SK-N-SH treated with all-trans-retinoic acid at 6 μM for 48 hours (cell line): Measurements from ENCODE around the gene GDA.

ENCODE experiments used
- ATAC-seq: fragments of 200-7000 bp; cut with Tn5 transposase; 3 replicates; pipeline ENCODE4 v1.9.1; 2020; ENCODE audit warnings: mild to moderate bottlenecking, moderate library complexity
- ARNTL ChIP-seq: fragments of 450-650 bp; formaldehyde crosslinking; IDR thresholded peaks from 2 replicates; pipeline ENCODE4 v1.5.0; 2020; ENCODE audit warnings: low read depth, mild to moderate bottlenecking, moderate library complexity, borderline replicate concordance
- BACH2 ChIP-seq: fragments of 250-450 bp; sonication (Bioruptor Pico); IDR thresholded peaks from 2 replicates; pipeline ENCODE4 v1.9.0; 2021; ENCODE audit warnings: mild to moderate bottlenecking, borderline replicate concordance
- CSDC2 ChIP-seq: fragments of 250-450 bp; sonication (Bioruptor Pico); IDR thresholded peaks from 2 replicates; pipeline ENCODE4 v1.5.0; 2020; ENCODE audit warnings: mild to moderate bottlenecking, moderate library complexity
- GLIS3 ChIP-seq: fragments of 250-450 bp; sonication (Bioruptor Pico); IDR thresholded peaks from 2 replicates; pipeline ENCODE4 v1.5.0; 2020; ENCODE audit warnings: mild to moderate bottlenecking, moderate library complexity
- ISL1 ChIP-seq: fragments of 250-450 bp; sonication (Bioruptor Pico); IDR thresholded peaks from 2 replicates; pipeline ENCODE4 v2.1.2; 2022; ENCODE audit warnings: mild to moderate bottlenecking, moderate library complexity
- OSR1 ChIP-seq: fragments of 250-450 bp; sonication (Bioruptor Pico); IDR thresholded peaks from 2 replicates; pipeline ENCODE4 v1.8.0; 2022; ENCODE audit warnings: moderate library complexity, mild to moderate bottlenecking, inconsistent platforms
- PPARA ChIP-seq: fragments of 250-450 bp; sonication (Bioruptor Pico); IDR thresholded peaks from 2 replicates; pipeline ENCODE4 v1.5.0; 2020; ENCODE audit warnings: mild to moderate bottlenecking, borderline replicate concordance
- RARB ChIP-seq: fragments of 250-450 bp; sonication (Bioruptor Pico); IDR thresholded peaks from 2 replicates; pipeline ENCODE4 v1.8.0; 2021; ENCODE audit warnings: mild to moderate bottlenecking, moderate library complexity
- SNAI2 ChIP-seq: fragments of 250-450 bp; sonication (Bioruptor Pico); IDR thresholded peaks from 2 replicates; pipeline ENCODE4 v1.5.0; 2020; ENCODE audit warnings: mild to moderate bottlenecking, moderate library complexity
- TCF4 ChIP-seq: fragments of 250-450 bp; sonication (Bioruptor Pico); IDR thresholded peaks from 2 replicates; pipeline ENCODE4 v1.8.0; 2021; ENCODE audit warnings: mild to moderate bottlenecking, moderate library complexity, borderline replicate concordance
- TOX ChIP-seq: fragments of 250-450 bp; sonication (Bioruptor Pico); IDR thresholded peaks from 2 replicates; pipeline ENCODE4 v1.8.0; 2021; ENCODE audit warnings: mild to moderate bottlenecking, moderate library complexity, borderline replicate concordance
- ZC3H10 ChIP-seq: fragments of 250-450 bp; sonication (Bioruptor Pico); IDR thresholded peaks from 2 replicates; pipeline ENCODE4 v1.5.1; 2021; ENCODE audit warnings: mild to moderate bottlenecking, moderate library complexity
- ZFP30 ChIP-seq: fragments of 450-650 bp; formaldehyde crosslinking; IDR thresholded peaks from 2 replicates; pipeline ENCODE4 v1.5.0; 2022; ENCODE audit warnings: mild to moderate bottlenecking, moderate library complexity
- ZNF565 ChIP-seq: fragments of 450-650 bp; formaldehyde crosslinking; conservative IDR thresholded peaks from 2 replicates; pipeline ENCODE4 v1.5.0; 2020; ENCODE audit warnings: low read depth, mild to moderate bottlenecking, moderate library complexity
- ZNF70 ChIP-seq: fragments of 450-650 bp; formaldehyde crosslinking; IDR thresholded peaks from 2 replicates; pipeline ENCODE4 v1.5.0; 2020; ENCODE audit warnings: mild to moderate bottlenecking, moderate library complexity
- ZNF8 ChIP-seq: fragments of 450-650 bp; formaldehyde crosslinking; IDR thresholded peaks from 2 replicates; pipeline ENCODE4 v1.5.0; 2020; ENCODE audit warnings: mild to moderate bottlenecking, moderate library complexity
- TF ChIP-seq, protein P1 (sequence below): fragments of 250-450 bp; sonication (Bioruptor Pico); IDR thresholded peaks from 2 replicates; pipeline ENCODE4 v1.5.0; 2020; ENCODE audit warnings: mild to moderate bottlenecking, moderate library complexity
- TF ChIP-seq, protein P2 (sequence below): fragments of 250-450 bp; sonication (Bioruptor Pico); IDR thresholded peaks from 2 replicates; pipeline ENCODE4 v1.8.0; 2021; ENCODE audit warnings: low read depth, mild to moderate bottlenecking, moderate library complexity, borderline replicate concordance
- TF ChIP-seq, protein P3 (sequence below): fragments of 250-450 bp; sonication (Bioruptor Pico); IDR thresholded peaks from 2 replicates; pipeline ENCODE4 v1.8.0; 2020; ENCODE audit warnings: mild to moderate bottlenecking, moderate library complexity, borderline replicate concordance
- TF ChIP-seq, protein P4 (sequence below): fragments of 250-450 bp; sonication (Bioruptor Pico); IDR thresholded peaks from 2 replicates; pipeline ENCODE4 v1.5.1; 2020; ENCODE audit warnings: low read depth, mild to moderate bottlenecking, moderate library complexity
- TF ChIP-seq, protein P5 (sequence below): fragments of 250-450 bp; sonication (Bioruptor Pico); IDR thresholded peaks from 2 replicates; pipeline ENCODE4 v1.5.1; 2021; ENCODE audit warnings: mild to moderate bottlenecking, moderate library complexity

The GDA gene

DNA sequence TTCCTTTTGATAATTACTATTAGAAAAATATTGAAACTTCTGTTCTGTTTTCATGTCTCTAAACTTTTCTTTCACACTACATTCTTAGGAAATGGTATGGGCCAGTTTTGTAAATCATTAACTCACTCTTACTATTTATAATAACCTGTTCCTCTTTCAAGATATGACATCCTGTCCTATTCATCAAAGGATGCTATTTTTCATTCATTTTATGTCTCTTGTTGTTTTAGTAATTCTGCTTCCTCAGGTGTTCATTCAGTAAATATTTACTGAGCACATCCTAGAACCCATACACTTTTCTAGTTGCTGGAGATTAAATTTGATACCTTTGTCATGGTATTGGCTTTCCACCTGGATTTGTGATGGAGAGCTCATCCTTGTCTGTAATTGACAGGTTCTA, 58.0 kb downstream of the GDA start:
- ATAC-seq: no peak
- no peak for TF ChIP-seq RARB (CRISPR knock-in tag)
- TF ChIP-seq, protein P1, sequence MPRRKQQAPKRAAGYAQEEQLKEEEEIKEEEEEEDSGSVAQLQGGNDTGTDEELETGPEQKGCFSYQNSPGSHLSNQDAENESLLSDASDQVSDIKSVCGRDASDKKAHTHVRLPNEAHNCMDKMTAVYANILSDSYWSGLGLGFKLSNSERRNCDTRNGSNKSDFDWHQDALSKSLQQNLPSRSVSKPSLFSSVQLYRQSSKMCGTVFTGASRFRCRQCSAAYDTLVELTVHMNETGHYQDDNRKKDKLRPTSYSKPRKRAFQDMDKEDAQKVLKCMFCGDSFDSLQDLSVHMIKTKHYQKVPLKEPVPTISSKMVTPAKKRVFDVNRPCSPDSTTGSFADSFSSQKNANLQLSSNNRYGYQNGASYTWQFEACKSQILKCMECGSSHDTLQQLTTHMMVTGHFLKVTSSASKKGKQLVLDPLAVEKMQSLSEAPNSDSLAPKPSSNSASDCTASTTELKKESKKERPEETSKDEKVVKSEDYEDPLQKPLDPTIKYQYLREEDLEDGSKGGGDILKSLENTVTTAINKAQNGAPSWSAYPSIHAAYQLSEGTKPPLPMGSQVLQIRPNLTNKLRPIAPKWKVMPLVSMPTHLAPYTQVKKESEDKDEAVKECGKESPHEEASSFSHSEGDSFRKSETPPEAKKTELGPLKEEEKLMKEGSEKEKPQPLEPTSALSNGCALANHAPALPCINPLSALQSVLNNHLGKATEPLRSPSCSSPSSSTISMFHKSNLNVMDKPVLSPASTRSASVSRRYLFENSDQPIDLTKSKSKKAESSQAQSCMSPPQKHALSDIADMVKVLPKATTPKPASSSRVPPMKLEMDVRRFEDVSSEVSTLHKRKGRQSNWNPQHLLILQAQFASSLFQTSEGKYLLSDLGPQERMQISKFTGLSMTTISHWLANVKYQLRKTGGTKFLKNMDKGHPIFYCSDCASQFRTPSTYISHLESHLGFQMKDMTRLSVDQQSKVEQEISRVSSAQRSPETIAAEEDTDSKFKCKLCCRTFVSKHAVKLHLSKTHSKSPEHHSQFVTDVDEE (CRISPR knock-in tag): no peak
- no peak for TF ChIP-seq TOX (CRISPR knock-in tag)
- no peak for TF ChIP-seq OSR1 (CRISPR knock-in tag)
- TF ChIP-seq, protein P2, sequence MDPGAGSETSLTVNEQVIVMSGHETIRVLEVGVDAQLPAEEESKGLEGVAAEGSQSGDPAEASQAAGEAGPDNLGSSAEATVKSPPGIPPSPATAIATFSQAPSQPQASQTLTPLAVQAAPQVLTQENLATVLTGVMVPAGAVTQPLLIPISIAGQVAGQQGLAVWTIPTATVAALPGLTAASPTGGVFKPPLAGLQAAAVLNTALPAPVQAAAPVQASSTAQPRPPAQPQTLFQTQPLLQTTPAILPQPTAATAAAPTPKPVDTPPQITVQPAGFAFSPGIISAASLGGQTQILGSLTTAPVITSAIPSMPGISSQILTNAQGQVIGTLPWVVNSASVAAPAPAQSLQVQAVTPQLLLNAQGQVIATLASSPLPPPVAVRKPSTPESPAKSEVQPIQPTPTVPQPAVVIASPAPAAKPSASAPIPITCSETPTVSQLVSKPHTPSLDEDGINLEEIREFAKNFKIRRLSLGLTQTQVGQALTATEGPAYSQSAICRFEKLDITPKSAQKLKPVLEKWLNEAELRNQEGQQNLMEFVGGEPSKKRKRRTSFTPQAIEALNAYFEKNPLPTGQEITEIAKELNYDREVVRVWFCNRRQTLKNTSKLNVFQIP (CRISPR knock-in tag): no peak
- TF ChIP-seq ZNF565: no peak
- TF ChIP-seq ZC3H10 (CRISPR knock-in tag): no peak
- TF ChIP-seq, protein P3, sequence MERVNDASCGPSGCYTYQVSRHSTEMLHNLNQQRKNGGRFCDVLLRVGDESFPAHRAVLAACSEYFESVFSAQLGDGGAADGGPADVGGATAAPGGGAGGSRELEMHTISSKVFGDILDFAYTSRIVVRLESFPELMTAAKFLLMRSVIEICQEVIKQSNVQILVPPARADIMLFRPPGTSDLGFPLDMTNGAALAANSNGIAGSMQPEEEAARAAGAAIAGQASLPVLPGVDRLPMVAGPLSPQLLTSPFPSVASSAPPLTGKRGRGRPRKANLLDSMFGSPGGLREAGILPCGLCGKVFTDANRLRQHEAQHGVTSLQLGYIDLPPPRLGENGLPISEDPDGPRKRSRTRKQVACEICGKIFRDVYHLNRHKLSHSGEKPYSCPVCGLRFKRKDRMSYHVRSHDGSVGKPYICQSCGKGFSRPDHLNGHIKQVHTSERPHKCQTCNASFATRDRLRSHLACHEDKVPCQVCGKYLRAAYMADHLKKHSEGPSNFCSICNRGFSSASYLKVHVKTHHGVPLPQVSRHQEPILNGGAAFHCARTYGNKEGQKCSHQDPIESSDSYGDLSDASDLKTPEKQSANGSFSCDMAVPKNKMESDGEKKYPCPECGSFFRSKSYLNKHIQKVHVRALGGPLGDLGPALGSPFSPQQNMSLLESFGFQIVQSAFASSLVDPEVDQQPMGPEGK: no peak
- no peak for TF ChIP-seq ZNF70 (CRISPR knock-in tag)
- TF ChIP-seq, protein P4, sequence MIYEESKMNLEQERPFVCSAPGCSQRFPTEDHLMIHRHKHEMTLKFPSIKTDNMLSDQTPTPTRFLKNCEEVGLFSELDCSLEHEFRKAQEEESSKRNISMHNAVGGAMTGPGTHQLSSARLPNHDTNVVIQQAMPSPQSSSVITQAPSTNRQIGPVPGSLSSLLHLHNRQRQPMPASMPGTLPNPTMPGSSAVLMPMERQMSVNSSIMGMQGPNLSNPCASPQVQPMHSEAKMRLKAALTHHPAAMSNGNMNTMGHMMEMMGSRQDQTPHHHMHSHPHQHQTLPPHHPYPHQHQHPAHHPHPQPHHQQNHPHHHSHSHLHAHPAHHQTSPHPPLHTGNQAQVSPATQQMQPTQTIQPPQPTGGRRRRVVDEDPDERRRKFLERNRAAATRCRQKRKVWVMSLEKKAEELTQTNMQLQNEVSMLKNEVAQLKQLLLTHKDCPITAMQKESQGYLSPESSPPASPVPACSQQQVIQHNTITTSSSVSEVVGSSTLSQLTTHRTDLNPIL (CRISPR knock-in tag): no peak
- TF ChIP-seq, protein P5, sequence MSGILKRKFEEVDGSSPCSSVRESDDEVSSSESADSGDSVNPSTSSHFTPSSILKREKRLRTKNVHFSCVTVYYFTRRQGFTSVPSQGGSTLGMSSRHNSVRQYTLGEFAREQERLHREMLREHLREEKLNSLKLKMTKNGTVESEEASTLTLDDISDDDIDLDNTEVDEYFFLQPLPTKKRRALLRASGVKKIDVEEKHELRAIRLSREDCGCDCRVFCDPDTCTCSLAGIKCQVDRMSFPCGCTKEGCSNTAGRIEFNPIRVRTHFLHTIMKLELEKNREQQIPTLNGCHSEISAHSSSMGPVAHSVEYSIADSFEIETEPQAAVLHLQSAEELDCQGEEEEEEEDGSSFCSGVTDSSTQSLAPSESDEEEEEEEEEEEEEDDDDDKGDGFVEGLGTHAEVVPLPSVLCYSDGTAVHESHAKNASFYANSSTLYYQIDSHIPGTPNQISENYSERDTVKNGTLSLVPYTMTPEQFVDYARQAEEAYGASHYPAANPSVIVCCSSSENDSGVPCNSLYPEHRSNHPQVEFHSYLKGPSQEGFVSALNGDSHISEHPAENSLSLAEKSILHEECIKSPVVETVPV: no peak
- no peak for TF ChIP-seq TCF4 (CRISPR knock-in tag)

DNA sequence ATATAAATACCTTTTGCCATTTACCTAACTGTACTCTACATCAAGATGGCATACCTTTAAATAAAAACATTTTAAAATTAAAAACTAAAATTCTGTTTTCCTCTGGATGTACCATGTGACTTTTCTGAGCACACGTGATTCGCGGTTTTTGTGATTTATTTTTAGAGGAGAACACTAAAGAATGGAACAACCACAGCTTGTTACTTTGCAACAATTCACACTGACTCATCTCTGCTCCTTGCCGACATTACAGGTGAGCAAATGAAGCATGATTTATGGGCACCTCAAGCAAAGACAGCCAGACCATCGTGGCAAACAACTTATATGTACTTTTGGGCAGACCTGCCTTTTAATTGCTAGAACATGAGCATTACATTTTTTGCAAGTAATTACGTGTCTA, 61.3 kb downstream of the GDA start:
- TF ChIP-seq, protein P2 (CRISPR knock-in tag): no peak
- no peak for TF ChIP-seq GLIS3 (CRISPR knock-in tag)
- no peak for TF ChIP-seq BACH2 (CRISPR knock-in tag)
- TF ChIP-seq CSDC2: no peak
- TF ChIP-seq ZNF8 (CRISPR knock-in tag): no peak
- no peak for ATAC-seq

DNA sequence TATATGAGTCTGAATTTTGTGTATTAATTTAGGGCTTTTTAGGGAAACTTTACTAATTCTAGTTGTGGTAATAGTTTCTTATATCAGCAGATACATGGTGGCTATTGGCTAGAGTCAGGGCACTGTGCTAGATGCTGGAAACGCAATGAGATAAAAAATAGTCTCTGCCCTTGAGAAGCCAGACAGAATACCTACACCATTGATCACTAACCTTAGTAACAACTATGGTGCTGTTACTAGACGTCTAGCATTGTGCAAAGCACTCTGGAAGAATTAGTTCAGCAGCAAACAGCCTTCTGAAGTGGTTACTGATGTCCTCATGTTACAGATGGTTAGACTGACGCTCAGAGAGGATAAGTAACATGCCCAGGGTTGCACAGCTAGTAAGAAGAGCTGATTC, 61.8 kb downstream of the GDA start:
- ATAC-seq: no peak
- TF ChIP-seq SNAI2 (no peak), PPARA (CRISPR knock-in tag) (no peak), TOX (CRISPR knock-in tag) (no peak), ZNF8 (CRISPR knock-in tag) (no peak), ZFP30 (CRISPR knock-in tag) (no peak), ISL1 (no peak), ARNTL (CRISPR knock-in tag) (no peak)
- TF ChIP-seq, protein P3: no peak
- TF ChIP-seq, protein P2 (CRISPR knock-in tag): no peak
